ENCODE measurements around the gene LCAT. TPM values are rescaled to one million over a fixed set of nuclear protein-coding genes. Genes with fewer than 3 reads are reported as not detected.

The LCAT gene
- total and polyA plus RNA-seq, 9 of the 15 experiments (the other 6 are each of a cell fraction or from before 2014, with no cell fraction given) = 0.46 to 21.0 (median 5.0) TPM

DNA sequence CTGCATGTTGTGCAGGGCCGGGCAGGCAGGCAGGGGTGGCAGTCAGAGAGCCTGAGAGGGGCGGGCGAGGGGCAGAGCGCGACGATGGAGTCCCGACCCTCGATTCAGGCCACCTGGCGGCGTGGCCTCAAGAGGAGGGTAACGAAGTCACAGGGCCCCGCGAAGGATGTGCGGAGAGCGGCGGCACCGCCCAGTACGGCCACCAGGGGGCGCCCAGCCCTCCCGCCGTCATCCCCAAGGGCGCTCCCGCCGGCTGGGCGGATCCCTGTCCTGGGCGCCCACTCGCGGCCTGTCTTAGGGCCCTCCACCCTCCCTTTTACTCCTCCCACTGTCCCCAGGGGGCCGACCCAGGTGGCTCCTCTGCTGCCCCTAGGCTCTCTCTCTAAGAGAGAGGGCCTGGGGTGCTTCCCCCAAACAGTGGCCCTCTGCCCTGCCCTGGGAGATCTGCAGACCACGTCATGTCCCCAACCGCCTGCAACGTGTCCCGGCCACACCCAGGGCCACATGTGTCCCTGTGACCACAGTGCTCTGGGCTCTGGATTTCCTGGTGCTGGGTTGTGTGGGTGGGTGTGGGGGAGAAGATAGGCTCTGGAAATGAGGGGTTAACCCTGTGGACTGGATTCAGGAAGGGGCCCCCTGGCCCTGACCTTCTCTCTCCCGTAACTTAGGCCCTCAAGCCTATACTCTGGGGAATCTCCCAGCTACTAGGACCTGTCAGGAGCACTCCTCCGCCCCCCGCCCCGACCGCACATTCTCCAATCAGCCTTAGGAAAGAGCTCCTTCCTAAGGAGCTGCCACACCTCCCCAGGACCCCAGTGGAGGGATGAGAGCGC, 49.5 kb upstream of the LCAT start (continued):
- TF ChIP-seq MLLT1 (IDR thresholded peaks at IDR 0.05) = peak; percentile 19 to 64; a peak in 1 of 4 replicates
- TF ChIP-seq, protein P1, sequence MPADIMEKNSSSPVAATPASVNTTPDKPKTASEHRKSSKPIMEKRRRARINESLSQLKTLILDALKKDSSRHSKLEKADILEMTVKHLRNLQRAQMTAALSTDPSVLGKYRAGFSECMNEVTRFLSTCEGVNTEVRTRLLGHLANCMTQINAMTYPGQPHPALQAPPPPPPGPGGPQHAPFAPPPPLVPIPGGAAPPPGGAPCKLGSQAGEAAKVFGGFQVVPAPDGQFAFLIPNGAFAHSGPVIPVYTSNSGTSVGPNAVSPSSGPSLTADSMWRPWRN (IDR thresholded peaks at IDR 0.05; ENCODE audit: low read depth) = no peak
- TF ChIP-seq TFAM (CRISPR knock-in tag; conservative IDR thresholded peaks at IDR 0.05) = no peak
- TF ChIP-seq YY1 (IDR thresholded peaks at IDR 0.05; ENCODE audit: borderline replicate concordance in 1 of 3, control insufficient read depth in 1 of 3, extremely low read depth in 1 of 3, insufficient read depth in 3 of 3, insufficient read length in 1 of 3, insufficient replicate concordance in 2 of 3, low read depth in 1 of 3, low read length in 2 of 3) = peak in 2 of 3 experiments; percentile 40 to 68
- TF ChIP-seq ZNF707 (CRISPR knock-in tag; conservative IDR thresholded peaks at IDR 0.05) = peak; percentile 54; the same call in 1 of the 2 replicates
- no peak for TF ChIP-seq PCBP1 (IDR thresholded peaks at IDR 0.05; ENCODE audit: low read depth, low read length, poor library complexity, severe bottlenecking)
- no peak for TF ChIP-seq XRCC4 (IDR thresholded peaks at IDR 0.05; ENCODE audit: extremely low read depth, insufficient read depth, insufficient read length)
- no peak for TF ChIP-seq RBM25 (IDR thresholded peaks at IDR 0.05; ENCODE audit: low read depth, low read length, severe bottlenecking)
- TF ChIP-seq ZFP91 (CRISPR knock-in tag; IDR thresholded peaks at IDR 0.05) = no peak
- TF ChIP-seq PHF8 (IDR thresholded peaks at IDR 0.05; ENCODE audit: borderline replicate concordance, low read length) = peak; percentile 73; the same call in 1 of the 2 replicates
- TF ChIP-seq ZNF134 (CRISPR knock-in tag; conservative IDR thresholded peaks at IDR 0.05) = 0 out of 2 replicates have a peak, but pooled peaks have one; percentile 29
- TF ChIP-seq, protein P2, sequence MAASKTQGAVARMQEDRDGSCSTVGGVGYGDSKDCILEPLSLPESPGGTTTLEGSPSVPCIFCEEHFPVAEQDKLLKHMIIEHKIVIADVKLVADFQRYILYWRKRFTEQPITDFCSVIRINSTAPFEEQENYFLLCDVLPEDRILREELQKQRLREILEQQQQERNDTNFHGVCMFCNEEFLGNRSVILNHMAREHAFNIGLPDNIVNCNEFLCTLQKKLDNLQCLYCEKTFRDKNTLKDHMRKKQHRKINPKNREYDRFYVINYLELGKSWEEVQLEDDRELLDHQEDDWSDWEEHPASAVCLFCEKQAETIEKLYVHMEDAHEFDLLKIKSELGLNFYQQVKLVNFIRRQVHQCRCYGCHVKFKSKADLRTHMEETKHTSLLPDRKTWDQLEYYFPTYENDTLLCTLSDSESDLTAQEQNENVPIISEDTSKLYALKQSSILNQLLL (CRISPR knock-in tag; IDR thresholded peaks at IDR 0.05; ENCODE audit: borderline replicate concordance) = no peak
- no peak for TF ChIP-seq CHD1 (IDR thresholded peaks at IDR 0.05; ENCODE audit: low read length)
- TF ChIP-seq RBM39 (optimal IDR thresholded peaks at IDR 0.05; ENCODE audit: low read depth, low read length) = peak; percentile 69
- no peak; the same call in 1 of the 2 replicates for TF ChIP-seq ELF1 (tag; IDR thresholded peaks at IDR 0.05)
- TF ChIP-seq, protein P3, sequence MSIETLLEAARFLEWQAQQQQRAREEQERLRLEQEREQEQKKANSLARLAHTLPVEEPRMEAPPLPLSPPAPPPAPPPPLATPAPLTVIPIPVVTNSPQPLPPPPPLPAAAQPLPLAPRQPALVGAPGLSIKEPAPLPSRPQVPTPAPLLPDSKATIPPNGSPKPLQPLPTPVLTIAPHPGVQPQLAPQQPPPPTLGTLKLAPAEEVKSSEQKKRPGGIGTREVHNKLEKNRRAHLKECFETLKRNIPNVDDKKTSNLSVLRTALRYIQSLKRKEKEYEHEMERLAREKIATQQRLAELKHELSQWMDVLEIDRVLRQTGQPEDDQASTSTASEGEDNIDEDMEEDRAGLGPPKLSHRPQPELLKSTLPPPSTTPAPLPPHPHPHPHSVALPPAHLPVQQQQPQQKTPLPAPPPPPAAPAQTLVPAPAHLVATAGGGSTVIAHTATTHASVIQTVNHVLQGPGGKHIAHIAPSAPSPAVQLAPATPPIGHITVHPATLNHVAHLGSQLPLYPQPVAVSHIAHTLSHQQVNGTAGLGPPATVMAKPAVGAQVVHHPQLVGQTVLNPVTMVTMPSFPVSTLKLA (conservative IDR thresholded peaks at IDR 0.05) = peak; percentile 93 to 95
- peak; percentile 33; the same call in 1 of the 2 replicates for TF ChIP-seq ZNF24 (IDR thresholded peaks at IDR 0.05)
- no peak for TF ChIP-seq ZNF444 (CRISPR knock-in tag; IDR thresholded peaks at IDR 0.05)
- TF ChIP-seq POLR2A (conservative IDR thresholded peaks at IDR 0.05) = peak; percentile 82
